ENCODE results near the gene SNX32.

Gene SNX32

DNA sequence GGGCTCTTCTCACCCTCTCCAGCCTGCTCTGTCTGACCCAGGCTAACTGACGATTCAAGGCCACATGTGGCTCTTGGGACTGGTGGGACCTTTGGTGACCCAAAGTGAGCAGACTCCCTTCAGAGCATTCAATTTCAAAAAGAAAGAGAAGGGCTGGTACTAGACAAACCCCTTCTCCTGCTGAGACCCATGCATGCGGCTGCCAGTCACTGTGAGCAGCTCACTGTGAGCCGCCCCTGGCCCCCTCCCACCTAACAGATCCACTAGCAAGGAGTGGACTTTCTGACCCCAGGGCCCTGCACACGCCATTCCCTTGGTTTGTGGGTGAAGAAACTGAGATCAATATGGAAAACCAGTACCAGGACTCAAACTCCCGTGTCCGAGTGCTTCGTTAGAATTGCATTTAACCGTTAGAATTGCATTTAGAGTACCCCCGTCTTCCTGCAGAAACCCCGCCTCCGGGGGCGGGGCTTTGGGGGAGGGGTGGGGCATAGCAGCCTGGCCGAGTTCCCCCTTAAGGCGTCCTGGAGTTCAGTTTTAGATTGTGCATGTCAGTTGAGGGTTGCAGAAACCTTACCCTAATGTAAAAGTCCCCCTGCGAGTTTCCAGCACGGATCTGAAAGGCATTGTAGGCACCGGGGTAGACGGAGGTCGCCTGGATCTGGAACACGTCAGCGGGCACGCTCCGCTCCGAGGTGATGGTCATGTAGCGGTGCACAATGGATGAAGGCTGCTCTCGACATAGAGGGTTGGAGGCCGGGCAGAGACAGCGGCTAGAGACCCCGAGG, 33.7 kb downstream of the SNX32 start:
- peak overlapping the region; percentile 23 for H3K27ac ChIP-seq
- no peak for TF ChIP-seq ZFX (IDR thresholded peaks at IDR 0.05; ENCODE audit: borderline replicate concordance)
- TF ChIP-seq, protein P1, sequence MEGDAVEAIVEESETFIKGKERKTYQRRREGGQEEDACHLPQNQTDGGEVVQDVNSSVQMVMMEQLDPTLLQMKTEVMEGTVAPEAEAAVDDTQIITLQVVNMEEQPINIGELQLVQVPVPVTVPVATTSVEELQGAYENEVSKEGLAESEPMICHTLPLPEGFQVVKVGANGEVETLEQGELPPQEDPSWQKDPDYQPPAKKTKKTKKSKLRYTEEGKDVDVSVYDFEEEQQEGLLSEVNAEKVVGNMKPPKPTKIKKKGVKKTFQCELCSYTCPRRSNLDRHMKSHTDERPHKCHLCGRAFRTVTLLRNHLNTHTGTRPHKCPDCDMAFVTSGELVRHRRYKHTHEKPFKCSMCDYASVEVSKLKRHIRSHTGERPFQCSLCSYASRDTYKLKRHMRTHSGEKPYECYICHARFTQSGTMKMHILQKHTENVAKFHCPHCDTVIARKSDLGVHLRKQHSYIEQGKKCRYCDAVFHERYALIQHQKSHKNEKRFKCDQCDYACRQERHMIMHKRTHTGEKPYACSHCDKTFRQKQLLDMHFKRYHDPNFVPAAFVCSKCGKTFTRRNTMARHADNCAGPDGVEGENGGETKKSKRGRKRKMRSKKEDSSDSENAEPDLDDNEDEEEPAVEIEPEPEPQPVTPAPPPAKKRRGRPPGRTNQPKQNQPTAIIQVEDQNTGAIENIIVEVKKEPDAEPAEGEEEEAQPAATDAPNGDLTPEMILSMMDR (IDR thresholded peaks at IDR 0.05), result no peak

DNA sequence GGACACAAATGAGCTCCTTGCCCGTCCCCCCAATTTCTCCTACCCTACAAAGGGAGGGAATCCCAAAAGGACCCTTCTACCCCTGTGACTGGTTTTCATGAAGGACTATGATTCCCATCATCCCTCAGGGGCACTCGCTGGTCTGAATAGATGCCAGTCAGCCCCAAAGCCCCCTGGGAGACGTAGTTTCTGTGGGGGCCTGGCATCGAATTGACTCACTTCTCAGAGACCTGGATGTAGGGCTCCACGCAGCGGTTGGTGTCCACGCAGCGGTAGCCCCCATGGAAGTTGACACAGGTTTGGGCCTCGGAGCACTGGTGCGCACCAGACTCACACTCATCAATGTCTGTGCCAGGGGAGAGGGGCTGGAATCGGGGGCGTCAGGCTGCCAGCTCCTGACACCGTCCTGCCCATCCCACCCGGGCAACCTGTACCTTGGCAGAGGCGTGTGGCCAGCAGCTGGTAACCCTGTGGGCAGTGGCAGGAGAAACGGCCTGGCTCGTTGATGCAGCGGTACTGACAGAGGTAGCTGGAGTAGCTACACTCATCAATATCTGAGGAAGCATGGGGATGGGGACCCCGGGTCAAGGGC, 34.4 kb downstream of the SNX32 start:
- TF ChIP-seq, protein P1 (IDR thresholded peaks at IDR 0.05), result no peak
- TF ChIP-seq ZFX (IDR thresholded peaks at IDR 0.05; ENCODE audit: borderline replicate concordance), result no peak

DNA sequence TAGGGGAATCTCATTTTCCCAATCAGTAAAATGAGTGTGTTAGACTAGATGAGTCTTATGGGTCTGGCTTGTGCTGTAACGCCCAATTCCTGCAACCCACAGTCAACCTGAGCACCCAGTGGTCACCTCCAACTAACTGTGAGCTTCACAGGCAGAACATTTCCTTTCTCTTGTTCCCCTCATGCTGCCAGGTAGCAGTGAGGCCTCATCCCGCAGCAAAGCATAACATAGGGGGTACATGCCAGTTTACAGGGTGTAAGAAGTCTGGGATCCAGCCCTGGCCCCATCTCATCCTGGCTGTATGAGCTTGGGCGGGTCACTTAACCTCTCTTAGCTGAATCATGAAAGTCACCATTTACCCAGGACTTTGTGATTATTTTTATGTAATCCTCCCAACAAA, 35.1 kb downstream of the SNX32 start:
- TF ChIP-seq, protein P1 (IDR thresholded peaks at IDR 0.05), result no peak
- no peak for TF ChIP-seq ZFX (IDR thresholded peaks at IDR 0.05; ENCODE audit: borderline replicate concordance)
- no peak overlapping the region for H3K27ac ChIP-seq

More for the DNA sequence above, 34.4 kb downstream of the SNX32 start:
- no peak overlapping the region; the same call in 1 of the 2 replicates for H3K27ac ChIP-seq

DNA sequence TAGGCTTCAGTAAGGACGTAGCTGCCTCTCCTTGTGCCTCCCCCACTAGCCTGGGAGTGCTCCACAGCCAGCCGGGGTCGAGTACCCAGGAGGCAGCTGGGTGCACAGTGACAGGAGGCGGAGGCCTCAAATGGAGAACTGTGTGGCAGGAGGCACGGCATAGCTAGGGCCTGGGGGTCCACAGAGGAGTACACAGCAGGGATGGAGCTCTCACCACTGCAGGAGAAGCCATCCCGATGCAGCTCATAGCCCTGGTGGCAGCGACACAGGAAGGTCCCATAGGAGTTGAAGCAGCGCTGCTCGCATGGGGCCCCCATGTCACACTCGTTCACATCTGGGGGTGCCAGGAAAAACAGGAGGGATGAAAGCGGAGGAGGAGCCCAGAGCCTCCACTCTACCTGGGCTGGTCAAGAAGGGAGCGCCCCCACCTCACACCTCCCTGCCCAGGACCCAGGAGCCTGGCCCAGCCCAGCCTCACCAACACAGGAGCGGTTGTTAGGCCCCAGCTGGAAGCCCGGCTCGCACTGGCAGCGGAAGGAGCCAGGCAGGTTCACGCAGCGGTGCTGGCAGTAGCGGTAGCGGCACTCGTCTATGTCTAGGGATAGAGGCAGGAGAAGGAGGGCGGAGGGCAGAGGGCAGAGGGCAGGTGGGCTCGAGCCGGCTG, 36.0 kb downstream of the SNX32 start:
- TF ChIP-seq, protein P1 (IDR thresholded peaks at IDR 0.05), result no peak
- TF ChIP-seq ZFX (IDR thresholded peaks at IDR 0.05; ENCODE audit: borderline replicate concordance), result no peak
- no peak overlapping the region for H3K27ac ChIP-seq

DNA sequence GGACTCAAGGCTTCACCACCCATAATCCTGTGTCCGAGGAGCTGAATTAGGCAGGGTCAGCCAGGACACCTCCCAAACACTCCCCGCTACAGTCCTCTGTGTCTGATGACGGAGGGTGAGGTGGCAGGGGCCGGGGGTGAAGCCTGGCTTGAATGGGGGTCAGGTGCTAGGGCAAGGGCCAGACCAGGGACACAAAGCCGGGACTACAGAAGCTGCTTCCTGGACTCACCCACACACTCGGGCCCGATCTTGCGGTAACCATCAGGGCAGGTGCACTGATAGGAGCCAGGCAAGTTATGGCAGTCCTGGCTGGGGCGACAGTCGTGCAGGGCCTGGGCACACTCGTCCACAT, 36.5 kb downstream of the SNX32 start:
- TF ChIP-seq ZFX (IDR thresholded peaks at IDR 0.05; ENCODE audit: borderline replicate concordance), result no peak
- TF ChIP-seq, protein P1 (IDR thresholded peaks at IDR 0.05), result no peak

GRCh38 chr11:65870706-65871681, 37.2 kb downstream of the SNX32 start:
- H3K27ac ChIP-seq, result no peak overlapping the region
- TF ChIP-seq, protein P1 (IDR thresholded peaks at IDR 0.05), result no peak
- no peak for TF ChIP-seq ZFX (IDR thresholded peaks at IDR 0.05; ENCODE audit: borderline replicate concordance)

More for the DNA sequence above, 36.5 kb downstream of the SNX32 start:
- H3K27ac ChIP-seq, result no peak overlapping the region
